GM23338 (cell line): Measurements from ENCODE around the gene TMEM14A. TPM values are rescaled to one million over a fixed set of nuclear protein-coding genes. Genes with fewer than 3 reads are reported as not detected.

ENCODE experiments used
- ATAC-seq: fragments of 200-7000 bp; cut with Tn5 transposase; 3 replicates; pipeline ENCODE4 v1.9.1; 2020
- DNase-seq: peaks from one replicate; pipeline ENCODE4 v3.0.0-alpha.2; 2015; ENCODE audit warnings: low spot score
- H2AFZ ChIP-seq: fragments of 200-600 bp; sonication (generic); 2 replicates; pipeline ENCODE4 v1.8.0; 2016; ENCODE audit warnings: antibody characterized with exemption, mild to moderate bottlenecking, moderate library complexity
- H3F3A ChIP-seq: fragments of 200-600 bp; sonication (generic); replicated peaks from 2 replicates; pipeline ENCODE4 v1.8.0; 2017; ENCODE audit warnings: antibody characterized with exemption, mixed run types, low read depth
- H3K27ac ChIP-seq: fragments of 200-600 bp; sonication (generic); 2 replicates; pipeline ENCODE4 v1.6.1; 2016; ENCODE audit warnings: low read depth
- H3K27me3 ChIP-seq: fragments of 200-600 bp; sonication (generic); 2 replicates; pipeline ENCODE4 v1.8.0; 2016; ENCODE audit warnings: mild to moderate bottlenecking, mixed run types, moderate library complexity; ENCODE audit not compliant: insufficient read depth
- H3K36me3 ChIP-seq: fragments of 200-600 bp; sonication (generic); 2 replicates; pipeline ENCODE4 v1.8.0; 2016; ENCODE audit warnings: mild to moderate bottlenecking; ENCODE audit not compliant: insufficient read depth
- H3K4me1 ChIP-seq: fragments of 200-600 bp; sonication (generic); 2 replicates; pipeline ENCODE4 v1.8.0; 2016; ENCODE audit warnings: mild to moderate bottlenecking, moderate library complexity; ENCODE audit not compliant: insufficient read depth
- H3K4me2 ChIP-seq: fragments of 200-600 bp; sonication (generic); 2 replicates; pipeline ENCODE4 v1.7.1; 2017; ENCODE audit warnings: mixed run types
- H3K4me3 ChIP-seq: fragments of 200-600 bp; sonication (generic); 2 replicates; pipeline ENCODE4 v1.6.1; 2016; ENCODE audit warnings: mixed run types
- H3K79me2 ChIP-seq: fragments of 200-600 bp; sonication (generic); replicated peaks from 2 replicates; pipeline ENCODE4 v1.8.0; 2017; ENCODE audit warnings: mild to moderate bottlenecking; ENCODE audit not compliant: insufficient read depth
- H3K9me2 ChIP-seq: fragments of 200-600 bp; sonication (generic); 2 replicates; pipeline ENCODE4 v1.8.0; 2017; ENCODE audit not compliant: insufficient read depth
- H4K20me1 ChIP-seq: fragments of 200-600 bp; sonication (generic); replicated peaks from 2 replicates; pipeline ENCODE4 v1.8.0; 2017; ENCODE audit warnings: mild to moderate bottlenecking; ENCODE audit not compliant: insufficient read depth
- H3K27ac Mint-ChIP-seq: 2 replicates; pipeline ENCODE4 v1.8.0; 2020; ENCODE audit warnings: inconsistent platforms, mild to moderate bottlenecking, moderate library complexity, mixed read lengths
- H3K27me3 Mint-ChIP-seq: 3 replicates; pipeline ENCODE4 v1.8.0; 2022; ENCODE audit warnings: low read depth, mild to moderate bottlenecking, moderate library complexity, mixed read lengths, inconsistent platforms; ENCODE audit not compliant: insufficient read depth, poor library complexity
- H3K36me3 Mint-ChIP-seq: 3 replicates; pipeline ENCODE4 v1.8.0; 2021; ENCODE audit warnings: low read depth, mild to moderate bottlenecking, inconsistent platforms, moderate library complexity, mixed read lengths
- H3K4me1 Mint-ChIP-seq: 3 replicates; pipeline ENCODE4 v1.8.0; 2020; ENCODE audit warnings: mild to moderate bottlenecking, inconsistent platforms, mixed read lengths
- H3K4me3 Mint-ChIP-seq: 3 replicates; pipeline ENCODE4 v1.8.0; 2021; ENCODE audit warnings: moderate library complexity, mild to moderate bottlenecking, inconsistent platforms, mixed read lengths
- H3K9me3 Mint-ChIP-seq: 3 replicates; pipeline ENCODE4 v1.8.0; 2020; ENCODE audit warnings: moderate library complexity, mild to moderate bottlenecking, inconsistent platforms, mixed read lengths
- CREB1 ChIP-seq: fragments of 250-450 bp; sonication (Bioruptor Pico); IDR thresholded peaks from 2 replicates; pipeline ENCODE4 v1.5.0; 2020; ENCODE audit warnings: low read depth, mild to moderate bottlenecking, moderate library complexity
- EZH2 ChIP-seq: fragments of 200-600 bp; sonication (generic); IDR thresholded peaks from one replicate; pipeline ENCODE4 v1.8.0; 2017; ENCODE audit warnings: antibody characterized with exemption, mild to moderate bottlenecking, low read depth; ENCODE audit not compliant: unreplicated experiment
- EZH2phosphoT487 ChIP-seq: fragments of 200-600 bp; sonication (generic); IDR thresholded peaks from one replicate; pipeline ENCODE4 v1.8.1; 2018; ENCODE audit warnings: antibody characterized with exemption; ENCODE audit not compliant: unreplicated experiment
- JUNB ChIP-seq: IDR thresholded peaks from one replicate; pipeline ENCODE4 v1.6.1; 2016; ENCODE audit warnings: antibody characterized with exemption; ENCODE audit not compliant: unreplicated experiment
- NANOG ChIP-seq: IDR thresholded peaks from 2 replicates; pipeline ENCODE4 v1.6.1; 2016; ENCODE audit warnings: antibody characterized with exemption, borderline replicate concordance
- STAT1 ChIP-seq: IDR thresholded peaks from one replicate; pipeline ENCODE4 v1.6.1; 2016; ENCODE audit warnings: antibody characterized with exemption; ENCODE audit not compliant: unreplicated experiment
- ZNF114 ChIP-seq: fragments of 250-450 bp; sonication (Bioruptor Pico); IDR thresholded peaks from 2 replicates; pipeline ENCODE4 v1.5.0; 2020; ENCODE audit warnings: mild to moderate bottlenecking, moderate library complexity
- polyA plus RNA-seq: library from polyadenylated mRNA; unstranded; fragments of >200 nt; fragmentation: Nextera tagmentation; extraction: Ambion mirVana; gene quantifications from 2 replicates; pipeline ENCODE4 v1.2.1, GENCODE V29; 2016
- total RNA-seq: library from RNA; depleted of rRNA; stranded (reverse); fragments of >200 nt; shearing (Covaris generic); gene quantifications from 2 replicates; pipeline ENCODE4 v1.2.3, GENCODE V29; 2014
- TF ChIP-seq, protein P1 (sequence below), 2 experiments: fragments of 200-600 bp in 1 of 2; sonication (generic) in 1 of 2; conservative IDR thresholded peaks; 2 replicates each; pipeline versions ENCODE4 v1.5.1 to v1.6.1; 2016 to 2017; ENCODE audit warnings: antibody characterized with exemption in 2 of 2, low read depth in 2 of 2, mild to moderate bottlenecking in 2 of 2, moderate library complexity in 1 of 2
- TF ChIP-seq, protein P2 (sequence below): fragments of 250-450 bp; sonication (Bioruptor Pico); IDR thresholded peaks from 2 replicates; pipeline ENCODE4 v1.5.0; 2020; ENCODE audit warnings: mild to moderate bottlenecking, moderate library complexity

TMEM14A gene
- total and polyA plus RNA-seq, 2 experiments from 2014 or later: 13.9 to 36.0 TPM

DNA sequence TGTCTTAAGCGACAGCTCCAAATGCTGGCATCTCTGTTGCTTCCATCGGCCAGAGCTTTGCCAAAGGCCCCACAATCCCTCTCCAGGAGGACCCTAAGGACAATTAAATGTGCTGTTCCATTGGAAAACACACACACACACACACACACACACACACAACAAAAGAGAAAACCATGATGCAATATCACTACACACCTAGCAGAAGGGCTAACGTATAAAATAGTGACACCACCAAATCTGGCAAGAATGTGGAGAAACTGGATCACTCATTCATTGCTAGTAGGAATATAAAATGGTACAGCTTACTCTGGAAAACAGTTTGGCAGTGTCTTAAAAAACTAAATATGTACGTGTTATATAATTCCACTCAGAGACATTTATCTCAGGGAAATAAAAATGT, 13.0 kb upstream of the TMEM14A start:
- Histone ChIP-seq H3F3A (no peaks in the 10 kb centered on the region), H3K4me3 (no peak overlapping the region), H3K27ac (no peak overlapping the region), H3K4me1 (no peaks in the 10 kb centered on the region), H3K27me3 (no peaks in the 10 kb centered on the region), H3K4me2 (no peak overlapping the region), H3K79me2 (no peaks in the 10 kb centered on the region), H4K20me1 (no peaks in the 10 kb centered on the region), H3K36me3 (no peaks in the 10 kb centered on the region), H2AFZ (no peak overlapping the region), H3K9me2 (no peaks in the 10 kb centered on the region; the same call in 1 of the 2 replicates)
- H3K36me3 Mint-ChIP-seq: peaks cover 22% of the 10 kb centered on the region
- ATAC-seq (no peak), DNase-seq (no peak)
- no peak overlapping the region for H3K27ac Mint-ChIP-seq
- H3K4me3 Mint-ChIP-seq: no peak overlapping the region
- no peaks in the 10 kb centered on the region for H3K27me3 Mint-ChIP-seq
- H3K4me1 Mint-ChIP-seq: no peaks in the 10 kb centered on the region
- TF ChIP-seq NANOG: no peak
- TF ChIP-seq, protein P1, sequence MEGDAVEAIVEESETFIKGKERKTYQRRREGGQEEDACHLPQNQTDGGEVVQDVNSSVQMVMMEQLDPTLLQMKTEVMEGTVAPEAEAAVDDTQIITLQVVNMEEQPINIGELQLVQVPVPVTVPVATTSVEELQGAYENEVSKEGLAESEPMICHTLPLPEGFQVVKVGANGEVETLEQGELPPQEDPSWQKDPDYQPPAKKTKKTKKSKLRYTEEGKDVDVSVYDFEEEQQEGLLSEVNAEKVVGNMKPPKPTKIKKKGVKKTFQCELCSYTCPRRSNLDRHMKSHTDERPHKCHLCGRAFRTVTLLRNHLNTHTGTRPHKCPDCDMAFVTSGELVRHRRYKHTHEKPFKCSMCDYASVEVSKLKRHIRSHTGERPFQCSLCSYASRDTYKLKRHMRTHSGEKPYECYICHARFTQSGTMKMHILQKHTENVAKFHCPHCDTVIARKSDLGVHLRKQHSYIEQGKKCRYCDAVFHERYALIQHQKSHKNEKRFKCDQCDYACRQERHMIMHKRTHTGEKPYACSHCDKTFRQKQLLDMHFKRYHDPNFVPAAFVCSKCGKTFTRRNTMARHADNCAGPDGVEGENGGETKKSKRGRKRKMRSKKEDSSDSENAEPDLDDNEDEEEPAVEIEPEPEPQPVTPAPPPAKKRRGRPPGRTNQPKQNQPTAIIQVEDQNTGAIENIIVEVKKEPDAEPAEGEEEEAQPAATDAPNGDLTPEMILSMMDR (conservative IDR thresholded peaks at IDR 0.05; ENCODE audit: low read depth in 2 of 2): no peak
- TF ChIP-seq, protein P2, sequence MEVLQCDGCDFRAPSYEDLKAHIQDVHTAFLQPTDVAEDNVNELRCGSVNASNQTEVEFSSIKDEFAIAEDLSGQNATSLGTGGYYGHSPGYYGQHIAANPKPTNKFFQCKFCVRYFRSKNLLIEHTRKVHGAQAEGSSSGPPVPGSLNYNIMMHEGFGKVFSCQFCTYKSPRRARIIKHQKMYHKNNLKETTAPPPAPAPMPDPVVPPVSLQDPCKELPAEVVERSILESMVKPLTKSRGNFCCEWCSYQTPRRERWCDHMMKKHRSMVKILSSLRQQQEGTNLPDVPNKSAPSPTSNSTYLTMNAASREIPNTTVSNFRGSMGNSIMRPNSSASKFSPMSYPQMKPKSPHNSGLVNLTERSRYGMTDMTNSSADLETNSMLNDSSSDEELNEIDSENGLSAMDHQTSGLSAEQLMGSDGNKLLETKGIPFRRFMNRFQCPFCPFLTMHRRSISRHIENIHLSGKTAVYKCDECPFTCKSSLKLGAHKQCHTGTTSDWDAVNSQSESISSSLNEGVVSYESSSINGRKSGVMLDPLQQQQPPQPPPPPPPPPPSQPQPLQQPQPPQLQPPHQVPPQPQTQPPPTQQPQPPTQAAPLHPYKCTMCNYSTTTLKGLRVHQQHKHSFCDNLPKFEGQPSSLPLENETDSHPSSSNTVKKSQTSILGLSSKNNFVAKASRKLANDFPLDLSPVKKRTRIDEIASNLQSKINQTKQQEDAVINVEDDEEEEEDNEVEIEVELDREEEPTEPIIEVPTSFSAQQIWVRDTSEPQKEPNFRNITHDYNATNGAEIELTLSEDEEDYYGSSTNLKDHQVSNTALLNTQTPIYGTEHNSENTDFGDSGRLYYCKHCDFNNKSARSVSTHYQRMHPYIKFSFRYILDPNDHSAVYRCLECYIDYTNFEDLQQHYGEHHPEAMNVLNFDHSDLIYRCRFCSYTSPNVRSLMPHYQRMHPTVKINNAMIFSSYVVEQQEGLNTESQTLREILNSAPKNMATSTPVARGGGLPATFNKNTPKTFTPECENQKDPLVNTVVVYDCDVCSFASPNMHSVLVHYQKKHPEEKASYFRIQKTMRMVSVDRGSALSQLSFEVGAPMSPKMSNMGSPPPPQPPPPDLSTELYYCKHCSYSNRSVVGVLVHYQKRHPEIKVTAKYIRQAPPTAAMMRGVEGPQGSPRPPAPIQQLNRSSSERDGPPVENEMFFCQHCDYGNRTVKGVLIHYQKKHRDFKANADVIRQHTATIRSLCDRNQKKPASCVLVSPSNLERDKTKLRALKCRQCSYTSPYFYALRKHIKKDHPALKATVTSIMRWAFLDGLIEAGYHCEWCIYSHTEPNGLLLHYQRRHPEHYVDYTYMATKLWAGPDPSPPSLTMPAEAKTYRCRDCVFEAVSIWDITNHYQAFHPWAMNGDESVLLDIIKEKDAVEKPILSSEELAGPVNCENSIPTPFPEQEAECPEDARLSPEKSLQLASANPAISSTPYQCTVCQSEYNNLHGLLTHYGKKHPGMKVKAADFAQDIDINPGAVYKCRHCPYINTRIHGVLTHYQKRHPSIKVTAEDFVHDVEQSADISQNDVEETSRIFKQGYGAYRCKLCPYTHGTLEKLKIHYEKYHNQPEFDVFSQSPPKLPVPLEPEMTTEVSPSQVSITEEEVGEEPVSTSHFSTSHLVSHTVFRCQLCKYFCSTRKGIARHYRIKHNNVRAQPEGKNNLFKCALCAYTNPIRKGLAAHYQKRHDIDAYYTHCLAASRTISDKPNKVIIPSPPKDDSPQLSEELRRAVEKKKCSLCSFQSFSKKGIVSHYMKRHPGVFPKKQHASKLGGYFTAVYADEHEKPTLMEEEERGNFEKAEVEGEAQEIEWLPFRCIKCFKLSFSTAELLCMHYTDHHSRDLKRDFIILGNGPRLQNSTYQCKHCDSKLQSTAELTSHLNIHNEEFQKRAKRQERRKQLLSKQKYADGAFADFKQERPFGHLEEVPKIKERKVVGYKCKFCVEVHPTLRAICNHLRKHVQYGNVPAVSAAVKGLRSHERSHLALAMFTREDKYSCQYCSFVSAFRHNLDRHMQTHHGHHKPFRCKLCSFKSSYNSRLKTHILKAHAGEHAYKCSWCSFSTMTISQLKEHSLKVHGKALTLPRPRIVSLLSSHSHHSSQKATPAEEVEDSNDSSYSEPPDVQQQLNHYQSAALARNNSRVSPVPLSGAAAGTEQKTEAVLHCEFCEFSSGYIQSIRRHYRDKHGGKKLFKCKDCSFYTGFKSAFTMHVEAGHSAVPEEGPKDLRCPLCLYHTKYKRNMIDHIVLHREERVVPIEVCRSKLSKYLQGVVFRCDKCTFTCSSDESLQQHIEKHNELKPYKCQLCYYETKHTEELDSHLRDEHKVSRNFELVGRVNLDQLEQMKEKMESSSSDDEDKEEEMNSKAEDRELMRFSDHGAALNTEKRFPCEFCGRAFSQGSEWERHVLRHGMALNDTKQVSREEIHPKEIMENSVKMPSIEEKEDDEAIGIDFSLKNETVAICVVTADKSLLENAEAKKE (CRISPR knock-in tag): no peak
- TF ChIP-seq JUNB: no peak
- no peak for TF ChIP-seq ZNF114 (CRISPR knock-in tag)
- no peak for TF ChIP-seq EZH2phosphoT487
- TF ChIP-seq CREB1 (CRISPR knock-in tag): no peak
- TF ChIP-seq EZH2: no peak
- TF ChIP-seq STAT1: no peak
- peaks cover 31% of the 10 kb centered on the region for H3K9me3 Mint-ChIP-seq
